ENCODE measurements around the gene COA1. TPM values are rescaled to one million over a fixed set of nuclear protein-coding genes. Genes with fewer than 3 reads are reported as not detected.

Gene COA1
- polyA plus RNA-seq, 1 experiment, result 22.4 TPM

- CTCF ChIA-PET, result interaction anchor here (4.4 to 4.5 kb wide), 2 partner anchors 111 to 145 kb away, joined by 37 to 58 read pairs; partner anchors contain the start of gene STK17A
- POLR2A ChIA-PET, result no interaction called here
- TF ChIP-seq, protein P1, sequence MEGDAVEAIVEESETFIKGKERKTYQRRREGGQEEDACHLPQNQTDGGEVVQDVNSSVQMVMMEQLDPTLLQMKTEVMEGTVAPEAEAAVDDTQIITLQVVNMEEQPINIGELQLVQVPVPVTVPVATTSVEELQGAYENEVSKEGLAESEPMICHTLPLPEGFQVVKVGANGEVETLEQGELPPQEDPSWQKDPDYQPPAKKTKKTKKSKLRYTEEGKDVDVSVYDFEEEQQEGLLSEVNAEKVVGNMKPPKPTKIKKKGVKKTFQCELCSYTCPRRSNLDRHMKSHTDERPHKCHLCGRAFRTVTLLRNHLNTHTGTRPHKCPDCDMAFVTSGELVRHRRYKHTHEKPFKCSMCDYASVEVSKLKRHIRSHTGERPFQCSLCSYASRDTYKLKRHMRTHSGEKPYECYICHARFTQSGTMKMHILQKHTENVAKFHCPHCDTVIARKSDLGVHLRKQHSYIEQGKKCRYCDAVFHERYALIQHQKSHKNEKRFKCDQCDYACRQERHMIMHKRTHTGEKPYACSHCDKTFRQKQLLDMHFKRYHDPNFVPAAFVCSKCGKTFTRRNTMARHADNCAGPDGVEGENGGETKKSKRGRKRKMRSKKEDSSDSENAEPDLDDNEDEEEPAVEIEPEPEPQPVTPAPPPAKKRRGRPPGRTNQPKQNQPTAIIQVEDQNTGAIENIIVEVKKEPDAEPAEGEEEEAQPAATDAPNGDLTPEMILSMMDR (IDR thresholded peaks at IDR 0.05; ENCODE audit: low read depth, low read length), result no peak
- Histone ChIP-seq H3K4me3 (ENCODE audit: low read depth, low read length) (no peak overlapping the region), H3K27ac (ENCODE audit: low read depth, low read length) (no peak overlapping the region), H3K9me3 (ENCODE audit: control insufficient read depth, insufficient read depth, low read length) (no peaks in the 10 kb centered on the region), H3K27me3 (ENCODE audit: control insufficient read depth, insufficient read depth, low read length) (no peaks in the 10 kb centered on the region)
- DNase-seq (ENCODE audit: low read depth, low spot score), result no peak
Observed at GRCh38 chr7:43727494-43727893, 1.8 kb downstream of the COA1 start.

DNA sequence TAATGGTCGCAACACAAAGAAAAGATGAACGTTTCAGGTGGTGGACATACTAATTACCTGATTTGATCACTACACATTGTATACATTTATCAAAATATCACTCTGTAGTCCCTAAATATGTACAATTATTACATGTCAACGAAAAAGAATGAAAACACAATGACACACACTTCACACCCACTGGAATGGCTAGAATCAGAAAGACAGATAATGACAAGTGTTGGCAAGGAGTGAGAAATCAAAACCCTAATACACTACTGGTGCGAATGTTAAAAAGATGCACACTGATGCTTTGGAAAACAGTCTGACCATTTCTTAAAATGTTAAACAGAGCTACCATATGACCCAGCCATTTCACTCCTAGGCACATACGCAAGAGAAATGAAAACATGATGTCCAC is 2.3 kb downstream of the COA1 start:
- no peak overlapping the region for H3K27ac ChIP-seq (ENCODE audit: low read depth, low read length)
- H3K27me3 ChIP-seq (ENCODE audit: control insufficient read depth, insufficient read depth, low read length), result no peaks in the 10 kb centered on the region
- TF ChIP-seq, protein P1 (IDR thresholded peaks at IDR 0.05; ENCODE audit: low read depth, low read length), result no peak
- no peak for DNase-seq (ENCODE audit: low read depth, low spot score)
- no peak overlapping the region for H3K4me3 ChIP-seq (ENCODE audit: low read depth, low read length)
- ChIA-PET POLR2A (no interaction called here), CTCF (interaction anchor here (4.4 to 4.5 kb wide), 2 partner anchors 111 to 144 kb away, joined by 37 to 58 read pairs; partner anchors contain the start of gene STK17A)
- H3K9me3 ChIP-seq (ENCODE audit: control insufficient read depth, insufficient read depth, low read length), result no peaks in the 10 kb centered on the region

- Histone ChIP-seq H3K27me3 (ENCODE audit: control insufficient read depth, insufficient read depth, low read length) (no peaks in the 10 kb centered on the region), H3K27ac (ENCODE audit: low read depth, low read length) (no peak overlapping the region), H3K9me3 (ENCODE audit: control insufficient read depth, insufficient read depth, low read length) (no peaks in the 10 kb centered on the region), H3K4me3 (ENCODE audit: low read depth, low read length) (no peak overlapping the region)
- TF ChIP-seq, protein P1 (IDR thresholded peaks at IDR 0.05; ENCODE audit: low read depth, low read length), result no peak
- ChIA-PET CTCF (interaction anchor here (1.9 to 4.5 kb wide), 3 partner anchors 112 to 144 kb away, joined by 9 to 58 read pairs (median 37); partner anchors contain the start of gene STK17A), POLR2A (no interaction called here)
- no peak for DNase-seq (ENCODE audit: low read depth, low spot score)
Observed at GRCh38 chr7:43726466-43726865, 2.9 kb downstream of the COA1 start.

DNA sequence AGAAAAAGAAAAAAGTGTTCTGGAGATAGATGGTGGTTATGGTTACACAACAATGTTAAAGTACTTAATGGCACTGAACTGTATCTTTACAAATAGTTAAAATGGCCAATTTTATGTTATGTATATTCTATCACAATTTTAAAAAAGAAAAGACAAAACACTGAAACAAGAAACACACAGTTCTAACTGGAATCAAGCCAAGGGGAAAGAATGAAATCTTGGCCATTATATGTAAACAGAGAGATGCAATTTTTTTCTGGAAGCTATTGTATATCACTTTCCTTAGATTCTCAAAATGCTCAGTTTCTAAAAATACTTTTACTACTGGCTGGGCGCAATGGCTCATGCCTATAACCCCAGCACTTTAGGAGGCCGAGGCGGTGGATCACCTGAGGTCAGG is 4.1 kb downstream of the COA1 start:
- Histone ChIP-seq H3K27ac (ENCODE audit: low read depth, low read length) (no peak overlapping the region), H3K4me3 (ENCODE audit: low read depth, low read length) (no peak overlapping the region), H3K27me3 (ENCODE audit: control insufficient read depth, insufficient read depth, low read length) (no peaks in the 10 kb centered on the region), H3K9me3 (ENCODE audit: control insufficient read depth, insufficient read depth, low read length) (no peaks in the 10 kb centered on the region)
- ChIA-PET CTCF (interaction anchor here (1.9 kb wide), 1 partner anchor 143 kb away, joined by 9 read pairs; the partner anchor contains the start of gene STK17A), POLR2A (no interaction called here)
- TF ChIP-seq, protein P1 (IDR thresholded peaks at IDR 0.05; ENCODE audit: low read depth, low read length), result no peak
- no peak for DNase-seq (ENCODE audit: low read depth, low spot score)

DNA sequence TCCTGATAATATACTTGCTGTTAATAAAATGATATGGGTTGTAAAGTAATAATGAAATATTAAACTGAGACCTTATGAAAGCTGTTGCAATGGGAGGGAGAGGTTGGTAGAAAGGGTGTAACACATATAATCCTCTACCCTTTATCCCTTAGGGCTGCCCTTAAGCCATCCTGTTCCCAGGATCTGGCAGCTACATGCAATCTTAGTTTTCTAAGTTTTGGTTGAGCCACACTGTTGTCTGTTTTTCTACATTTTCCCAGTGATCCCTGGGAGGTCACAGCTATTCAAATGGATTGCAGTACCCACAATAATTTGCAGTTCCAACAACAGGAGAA is 6.3 kb downstream of the COA1 start:
- TF ChIP-seq, protein P1 (IDR thresholded peaks at IDR 0.05; ENCODE audit: low read depth, low read length), result no peak

More for the DNA sequence above, 6.3 kb downstream of the COA1 start:
- DNase-seq (ENCODE audit: low read depth, low spot score), result no peak
- H3K27me3 ChIP-seq (ENCODE audit: control insufficient read depth, insufficient read depth, low read length), result no peaks in the 10 kb centered on the region
- POLR2A ChIA-PET, result no interaction called here
- H3K27ac ChIP-seq (ENCODE audit: low read depth, low read length), result no peak overlapping the region
- H3K4me3 ChIP-seq (ENCODE audit: low read depth, low read length), result no peak overlapping the region
- H3K9me3 ChIP-seq (ENCODE audit: control insufficient read depth, insufficient read depth, low read length), result no peaks in the 10 kb centered on the region
- CTCF ChIA-PET, result interaction anchor here (1.0 to 8.1 kb wide), 5 partner anchors 116 to 472 kb away, joined by 3 to 139 read pairs (median 4); partner anchors contain the start of gene STK17A

All from AG04450 (cell line).